Hematopoietic multipotent progenitor cell treated with erythropoietin and hydrocortisone succinate and interleukin-3 and kit ligand, for 15 days (in vitro differentiated cells): ENCODE measurements around the gene ANGPTL2.
"Not testable (repeated sequence)": the region's sequence is repeated elsewhere in the genome, so short reads cannot be mapped to it uniquely, and the experiment has no call there.

Experiments used
- DNase-seq: peaks from one replicate; pipeline ENCODE4 v3.0.0-alpha.2; 2015; ENCODE audit warnings: low spot score

ANGPTL2 gene

GRCh38 chr9:127154390-127155191, 32.2 kb upstream of the ANGPTL2 start:
- no peak for DNase-seq

GRCh38 chr9:127154003-127154389, 31.6 kb upstream of the ANGPTL2 start:
- no peak for DNase-seq

GRCh38 chr9:127153501-127153900, 31.1 kb upstream of the ANGPTL2 start:
- DNase-seq = no peak

GRCh38 chr9:127149463-127150390, 27.3 kb upstream of the ANGPTL2 start:
- DNase-seq = no peak

- DNase-seq = no peak
Observed at GRCh38 chr9:127149010-127149409, 26.6 kb upstream of the ANGPTL2 start.

- DNase-seq = no peak
Observed at GRCh38 chr9:127148014-127148413, 25.6 kb upstream of the ANGPTL2 start.

- no peak for DNase-seq
Observed at GRCh38 chr9:127147251-127147650, 24.8 kb upstream of the ANGPTL2 start.

- DNase-seq = not testable (repeated sequence)
Observed at GRCh38 chr9:127146841-127147240, 24.4 kb upstream of the ANGPTL2 start.

GRCh38 chr9:127144670-127145445, 22.4 kb upstream of the ANGPTL2 start:
- DNase-seq = no peak

- DNase-seq = no peak
Observed at GRCh38 chr9:127143920-127144465, 21.6 kb upstream of the ANGPTL2 start.

- no peak for DNase-seq
Observed at GRCh38 chr9:127142931-127143464, 20.6 kb upstream of the ANGPTL2 start.

- DNase-seq = no peak
Observed at GRCh38 chr9:127142291-127142690, 19.9 kb upstream of the ANGPTL2 start.

GRCh38 chr9:127140842-127141675, 18.6 kb upstream of the ANGPTL2 start:
- DNase-seq = no peak

GRCh38 chr9:127140181-127140580, 17.7 kb upstream of the ANGPTL2 start:
- DNase-seq = no peak

GRCh38 chr9:127139775-127140174, 17.3 kb upstream of the ANGPTL2 start:
- DNase-seq = no peak

GRCh38 chr9:127139071-127139731, 16.8 kb upstream of the ANGPTL2 start:
- no peak for DNase-seq

- no peak for DNase-seq
Observed at GRCh38 chr9:127138444-127138843, 16.0 kb upstream of the ANGPTL2 start.

GRCh38 chr9:127137640-127138360, 15.4 kb upstream of the ANGPTL2 start:
- DNase-seq = no peak

GRCh38 chr9:127136880-127137639, 14.6 kb upstream of the ANGPTL2 start:
- DNase-seq = no peak
